Transverse colon (tissue), 4 donors: ENCODE results near the gene WBP11. TPM values are rescaled to one million over a fixed set of nuclear protein-coding genes. Genes with fewer than 3 reads are reported as not detected.
"Not testable (repeated sequence)": the region's sequence is repeated elsewhere in the genome, so short reads cannot be mapped to it uniquely, and the experiment has no call there.

Experiments
- DNase-seq: peaks from one replicate; pipeline ENCODE4 v3.0.0-alpha.2; 2019
- H3K27ac ChIP-seq, 4 donors: fragments of 200-600 bp; sonication (generic); 2 replicates each; pipeline ENCODE4 v1.5.1; 2016 to 2018; ENCODE audit warnings: inconsistent platforms in 4 of 4
- H3K27me3 ChIP-seq: fragments of 200-600 bp; sonication (generic); 2 replicates; pipeline ENCODE4 v1.5.1; 2017; ENCODE audit warnings: inconsistent platforms
- H3K36me3 ChIP-seq, 4 donors: fragments of 200-600 bp; sonication (generic); 2 replicates each; pipeline ENCODE4 v1.5.1; 2017 to 2019; ENCODE audit warnings: inconsistent platforms in 4 of 4
- H3K4me1 ChIP-seq, 4 donors: fragments of 200-600 bp; sonication (generic); 2 replicates each; pipeline ENCODE4 v1.5.1; 2017 to 2020; ENCODE audit warnings: inconsistent platforms in 4 of 4
- H3K4me3 ChIP-seq, 4 donors: fragments of 200-600 bp; sonication (generic); 1 replicate in 1 of 4; 2 replicates in 3 of 4; pipeline versions ENCODE4 v1.5.1 to v1.6.1; 2017 to 2019; ENCODE audit warnings: inconsistent platforms in 4 of 4
- H3K9me3 ChIP-seq, 2 donors: fragments of 200-600 bp; sonication (generic); 2 replicates each; pipeline ENCODE4 v1.5.1; 2017 to 2019; ENCODE audit warnings: inconsistent platforms in 2 of 2
- EP300 ChIP-seq: sonication (generic); formaldehyde crosslinking; IDR thresholded peaks from one replicate; pipeline ENCODE4 v1.6.1; 2017; ENCODE audit warnings: antibody characterized with exemption, low read depth
- POLR2A ChIP-seq: fragments of 450-650 bp; IDR thresholded peaks from one replicate; pipeline ENCODE4 v1.6.1; 2016; ENCODE audit warnings: antibody characterized with exemption, mild to moderate bottlenecking, moderate library complexity
- POLR2AphosphoS5 ChIP-seq, 3 donors: sonication (generic); formaldehyde crosslinking; IDR thresholded peaks; one replicate each; pipeline ENCODE4 v1.6.1; 2016; ENCODE audit warnings: antibody characterized with exemption in 3 of 3
- WGBS, 2 donors: methylation state at CpG; one replicate each; pipeline ENCODE4 v1.1.5; 2018; ENCODE audit warnings: low coverage in 1 of 2; 5-methylcytosine and 5-hydroxymethylcytosine counted together
- in situ Hi-C, 4 donors: fragments of 200-750 bp; cut with MboI; loops; one replicate each; pipeline versions ENCODE4 v1.15.0 to v1.15.1; 2017; ENCODE audit warnings: low sequenced_read_pairs in 3 of 4, low pct_ligation_motif_present in 1 of 4, low pct_unique_long_range_greater_than_20kb in 1 of 4
- intact Hi-C: fragments of 100-400 bp; cut with DNase I; formaldehyde crosslinking; loops from one replicate; pipeline ENCODE4 v1.15.1; 2023; ENCODE audit warnings: low total_unique reads
- total RNA-seq, 4 donors: library from RNA; depleted of rRNA; stranded (reverse); fragments of >200 nt; gene quantifications; one replicate each; pipeline ENCODE4 v1.1.0, GENCODE V29; 2016
- TF ChIP-seq, protein P1 (sequence below), 5 experiments: fragments of 200-600 bp in 3 of 5; fragments of 450-650 bp in 2 of 5; sonication (generic) in 3 of 5; IDR thresholded peaks; 1 replicate in 2 of 5; 2 replicates in 3 of 5; pipeline ENCODE4 v1.5.1; 2016 to 2017; ENCODE audit warnings: antibody characterized with exemption in 5 of 5, inconsistent platforms in 3 of 5, mild to moderate bottlenecking in 2 of 5, moderate library complexity in 1 of 5

WBP11 gene
- total RNA-seq, 4 donors from 2014 or later = 7.4 to 19.4 (median 11.6) TPM

DNA sequence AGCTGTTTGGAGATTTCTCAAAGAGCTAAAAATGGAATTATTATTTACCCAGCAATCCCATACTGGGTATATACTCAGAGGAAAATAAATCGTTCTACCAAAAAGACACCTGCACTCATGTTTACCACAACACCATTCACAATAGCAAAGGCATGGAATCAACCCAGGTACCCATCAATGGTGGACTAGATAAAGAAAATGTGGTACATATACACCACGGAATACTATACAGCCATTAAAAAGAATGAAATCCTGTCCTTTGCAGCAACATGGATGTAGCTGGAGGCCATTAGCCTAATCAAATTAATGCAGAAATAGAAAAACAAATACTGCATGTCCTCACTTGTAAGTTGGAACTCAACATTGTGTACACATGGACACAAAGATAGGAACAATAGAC is 37.9 kb downstream of the WBP11 start:
- in situ Hi-C loops (no loop called here), intact Hi-C loops (no loop called here)
- Histone ChIP-seq H3K4me1 (peaks cover 2 to 22% (median 11%) of the 10 kb centered on the region in 4 donors), H3K27ac (no peak overlapping the region), H3K4me3 (no peak overlapping the region), H3K36me3 (peaks cover 0 to 9% (median 3%) of the 10 kb centered on the region in 4 donors), H3K27me3 (no peaks in the 10 kb centered on the region), H3K9me3 (no peaks in the 10 kb centered on the region)
- TF ChIP-seq POLR2A (no peak), EP300 (no peak), POLR2AphosphoS5 (IDR thresholded peaks at IDR 0.05) (no peak)
- TF ChIP-seq, protein P1, sequence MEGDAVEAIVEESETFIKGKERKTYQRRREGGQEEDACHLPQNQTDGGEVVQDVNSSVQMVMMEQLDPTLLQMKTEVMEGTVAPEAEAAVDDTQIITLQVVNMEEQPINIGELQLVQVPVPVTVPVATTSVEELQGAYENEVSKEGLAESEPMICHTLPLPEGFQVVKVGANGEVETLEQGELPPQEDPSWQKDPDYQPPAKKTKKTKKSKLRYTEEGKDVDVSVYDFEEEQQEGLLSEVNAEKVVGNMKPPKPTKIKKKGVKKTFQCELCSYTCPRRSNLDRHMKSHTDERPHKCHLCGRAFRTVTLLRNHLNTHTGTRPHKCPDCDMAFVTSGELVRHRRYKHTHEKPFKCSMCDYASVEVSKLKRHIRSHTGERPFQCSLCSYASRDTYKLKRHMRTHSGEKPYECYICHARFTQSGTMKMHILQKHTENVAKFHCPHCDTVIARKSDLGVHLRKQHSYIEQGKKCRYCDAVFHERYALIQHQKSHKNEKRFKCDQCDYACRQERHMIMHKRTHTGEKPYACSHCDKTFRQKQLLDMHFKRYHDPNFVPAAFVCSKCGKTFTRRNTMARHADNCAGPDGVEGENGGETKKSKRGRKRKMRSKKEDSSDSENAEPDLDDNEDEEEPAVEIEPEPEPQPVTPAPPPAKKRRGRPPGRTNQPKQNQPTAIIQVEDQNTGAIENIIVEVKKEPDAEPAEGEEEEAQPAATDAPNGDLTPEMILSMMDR (IDR thresholded peaks at IDR 0.05) = no peak
- DNase-seq = no peak
- 97 to 100% methylated on average over 1 to 2 of the region's 2 CpGs for WGBS, 2 donors

DNA sequence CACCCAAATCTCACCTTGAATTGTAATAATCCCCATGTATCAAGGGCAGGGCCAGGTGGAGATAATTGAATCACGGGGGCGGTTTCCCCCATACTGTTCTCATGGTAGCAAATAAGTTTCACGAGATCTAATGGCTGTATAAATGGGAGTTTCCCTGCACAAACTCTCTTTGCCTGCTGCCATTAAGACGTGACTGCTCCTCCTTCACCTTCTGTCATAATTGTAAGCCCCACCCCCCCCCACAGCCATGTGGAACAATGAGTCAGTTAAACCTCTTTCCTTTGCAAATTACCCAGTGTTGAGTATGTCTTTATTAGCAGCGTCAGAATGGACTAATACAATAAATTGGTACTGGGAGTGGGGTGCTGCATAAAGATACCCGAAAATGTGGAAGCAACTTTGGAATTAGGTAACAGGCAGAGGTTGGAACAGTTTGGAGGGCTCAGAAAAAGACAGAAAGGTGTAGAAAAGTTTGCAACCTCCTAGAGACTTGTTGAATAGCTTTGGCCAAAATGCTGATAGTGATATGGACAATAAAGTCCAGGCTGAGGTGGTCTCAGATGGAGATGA is 43.5 kb downstream of the WBP11 start:
- not testable (repeated sequence) for H3K27ac ChIP-seq
- WGBS, 2 donors = 66 to 78% methylated on average over 6 of the region's 6 CpGs

DNA sequence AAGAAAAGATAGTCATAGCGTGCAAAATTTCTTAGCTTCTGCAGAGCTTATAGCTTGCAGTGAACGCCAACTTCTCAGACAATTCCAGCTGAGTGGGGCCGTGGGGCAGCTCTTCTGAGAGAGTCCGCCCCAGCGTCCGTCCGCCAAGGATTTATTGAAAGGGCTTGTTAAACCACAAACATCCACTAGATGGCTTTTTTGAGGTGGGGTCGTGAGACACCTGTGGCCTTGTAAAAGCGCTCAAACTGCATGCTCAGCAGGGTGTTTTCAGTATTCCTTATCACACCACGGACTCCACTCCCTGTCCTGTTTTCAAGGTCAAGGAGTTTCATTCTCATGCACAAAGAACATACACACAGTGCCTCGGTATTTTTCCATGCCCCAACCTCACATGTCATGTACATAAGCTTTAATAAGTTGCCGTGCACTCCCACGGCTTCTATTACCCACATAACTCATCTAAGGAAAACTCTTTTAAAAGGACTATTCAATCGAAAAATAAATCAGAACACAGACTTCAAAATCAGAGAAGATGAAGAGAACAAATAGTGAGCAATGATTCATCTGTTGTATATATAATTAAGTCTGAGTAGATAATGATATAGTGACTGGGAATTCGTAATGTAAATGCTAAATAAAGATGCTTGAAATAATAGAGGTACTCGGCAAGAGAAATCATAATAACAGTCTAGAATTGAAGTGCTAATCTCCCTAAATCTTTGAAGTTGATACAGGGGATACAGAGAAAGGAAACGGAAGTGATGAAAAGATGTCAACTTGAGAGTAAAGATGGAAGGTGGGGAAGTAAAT is 46.7 kb downstream of the WBP11 start:
- 58 to 62% methylated on average over 8 to 17 of the region's 17 CpGs for WGBS, 2 donors
- peaks cover 0 to 5% (median 0%) of the 10 kb centered on the region in 4 donors for H3K36me3 ChIP-seq
- intact Hi-C loops (no loop called here), in situ Hi-C loops (no loop called here)
- H3K27ac ChIP-seq = no peak overlapping the region
- no peak for TF ChIP-seq POLR2A
- TF ChIP-seq, protein P1 (IDR thresholded peaks at IDR 0.05) = peak in 4 of 5 experiments; percentile 33 to 51 (median 42)
- TF ChIP-seq POLR2AphosphoS5 (IDR thresholded peaks at IDR 0.05) = no peak
- TF ChIP-seq EP300 = no peak
- H3K4me3 ChIP-seq = no peak overlapping the region
- H3K9me3 ChIP-seq = no peaks in the 10 kb centered on the region
- H3K27me3 ChIP-seq = no peaks in the 10 kb centered on the region
- no peak for DNase-seq
- no peaks in the 10 kb centered on the region for H3K4me1 ChIP-seq

More for the DNA sequence above, 43.5 kb downstream of the WBP11 start:
- in situ Hi-C loops, DNase-seq, H3K4me3 ChIP-seq, H3K36me3 ChIP-seq, intact Hi-C loops, H3K4me1 ChIP-seq, H3K9me3 ChIP-seq, H3K27me3 ChIP-seq: not testable (repeated sequence)

DNA sequence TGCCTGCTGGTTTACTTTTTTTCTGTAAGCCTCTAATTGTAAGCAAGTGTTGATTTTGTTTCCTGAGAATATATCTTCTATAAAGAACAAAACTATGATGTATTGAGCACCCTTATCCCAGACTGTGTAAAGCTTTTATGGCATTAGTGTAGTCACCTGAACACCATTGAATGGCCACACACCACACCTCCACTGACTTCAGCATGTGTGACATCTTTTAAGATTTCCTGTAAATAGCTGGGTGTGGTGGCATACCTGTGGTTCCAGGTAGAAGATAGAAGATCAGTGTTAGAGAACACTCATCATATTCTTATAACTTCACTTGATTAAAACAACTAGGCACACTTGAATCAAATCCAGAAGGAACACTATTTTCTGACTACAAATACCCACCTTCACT is 51.3 kb downstream of the WBP11 start:
- H3K36me3 ChIP-seq = no peaks in the 10 kb centered on the region
- H3K4me3 ChIP-seq = no peak overlapping the region
- no peaks in the 10 kb centered on the region for H3K9me3 ChIP-seq
- H3K27me3 ChIP-seq = no peaks in the 10 kb centered on the region
- H3K4me1 ChIP-seq = no peaks in the 10 kb centered on the region
- no peak for DNase-seq
- in situ Hi-C loops = no loop called here
- intact Hi-C loops = no loop called here
- no peak overlapping the region for H3K27ac ChIP-seq
- TF ChIP-seq, protein P1 (IDR thresholded peaks at IDR 0.05) = no peak
- no peak for TF ChIP-seq POLR2AphosphoS5 (IDR thresholded peaks at IDR 0.05)
- no peak for TF ChIP-seq EP300
- no peak for TF ChIP-seq POLR2A
